T-helper 1 cell treated with Interleukin-12 subunit alpha and Interleukin-12 subunit beta and Interleukin-4 antibody, amounts not matched to agents 30 μg/mL and 1 μg/mL, for 36 hours (primary cell): Measurements from ENCODE around the gene TRPM4.
"Not testable (repeated sequence)": the region's sequence is repeated elsewhere in the genome, so short reads cannot be mapped to it uniquely, and the experiment has no call there.

Source experiments
- H3K27ac Mint-ChIP-seq: one replicate; pipeline ENCODE4 v1.8.0; 2021; ENCODE audit warnings: mild to moderate bottlenecking, mixed read lengths
- H3K27me3 Mint-ChIP-seq: one replicate; pipeline ENCODE4 v1.8.0; 2021; ENCODE audit warnings: low read depth, mixed read lengths
- H3K36me3 Mint-ChIP-seq: one replicate; pipeline ENCODE4 v1.8.0; 2021; ENCODE audit warnings: low read depth, mixed read lengths
- H3K4me1 Mint-ChIP-seq: one replicate; pipeline ENCODE4 v1.8.0; 2021; ENCODE audit warnings: low read depth, mixed read lengths
- H3K4me3 Mint-ChIP-seq: one replicate; pipeline ENCODE4 v1.8.0; 2021; ENCODE audit warnings: mild to moderate bottlenecking, moderate library complexity, mixed read lengths
- H3K9me3 Mint-ChIP-seq: one replicate; pipeline ENCODE4 v1.8.0; 2021; ENCODE audit warnings: mixed read lengths

The TRPM4 gene

DNA sequence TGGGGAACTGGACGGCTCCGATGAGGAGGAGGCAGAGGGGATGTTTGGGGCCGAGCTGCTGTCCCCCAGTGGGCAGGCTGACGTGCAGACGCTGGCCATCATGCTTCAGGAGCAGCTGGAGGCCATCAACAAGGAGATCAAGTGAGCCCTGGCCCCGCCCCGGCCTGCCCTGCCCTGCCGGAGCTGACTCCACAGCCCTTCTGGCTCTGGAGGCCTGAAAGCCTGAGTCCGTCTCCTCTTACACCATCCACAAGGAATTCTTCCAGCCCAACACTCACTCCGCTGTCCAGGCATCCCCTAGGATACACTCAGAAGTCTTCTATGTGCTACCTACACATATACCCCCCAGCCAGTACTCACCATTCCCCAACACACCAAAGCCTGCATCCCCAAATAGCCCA lies 20.8 kb upstream of the TRPM4 start:
- Mint-ChIP-seq H3K9me3 (no peaks in the 10 kb centered on the region), H3K4me1 (peaks cover 15% of the 10 kb centered on the region), H3K36me3 (peaks cover 1% of the 10 kb centered on the region), H3K27me3 (no peaks in the 10 kb centered on the region), H3K27ac (no peak overlapping the region), H3K4me3 (no peak overlapping the region)

DNA sequence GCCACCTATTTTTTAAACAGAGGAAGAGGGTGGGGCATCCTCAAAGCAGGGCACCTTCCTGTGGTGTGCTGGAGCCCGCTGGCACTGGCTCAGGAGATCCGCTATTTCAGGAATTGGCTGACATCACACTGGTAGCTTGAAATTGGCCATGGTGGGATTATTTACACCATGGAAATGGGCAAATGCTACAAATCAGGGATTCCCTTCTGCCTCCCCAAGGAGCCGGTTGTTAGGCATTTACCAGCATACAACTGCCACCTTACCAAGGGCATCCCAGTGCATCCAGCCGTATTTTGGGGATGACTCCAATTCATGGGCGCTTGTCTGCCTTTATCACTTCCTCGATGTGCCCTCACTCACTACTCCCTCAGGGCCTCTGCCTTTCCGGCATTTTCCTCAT lies 16.6 kb upstream of the TRPM4 start:
- peak overlapping the region; percentile 23 for H3K4me3 Mint-ChIP-seq
- no peaks in the 10 kb centered on the region for H3K9me3 Mint-ChIP-seq
- peaks cover 3% of the 10 kb centered on the region for H3K27me3 Mint-ChIP-seq
- peaks cover 16% of the 10 kb centered on the region for H3K4me1 Mint-ChIP-seq
- H3K36me3 Mint-ChIP-seq = no peaks in the 10 kb centered on the region
- no peak overlapping the region for H3K27ac Mint-ChIP-seq

DNA sequence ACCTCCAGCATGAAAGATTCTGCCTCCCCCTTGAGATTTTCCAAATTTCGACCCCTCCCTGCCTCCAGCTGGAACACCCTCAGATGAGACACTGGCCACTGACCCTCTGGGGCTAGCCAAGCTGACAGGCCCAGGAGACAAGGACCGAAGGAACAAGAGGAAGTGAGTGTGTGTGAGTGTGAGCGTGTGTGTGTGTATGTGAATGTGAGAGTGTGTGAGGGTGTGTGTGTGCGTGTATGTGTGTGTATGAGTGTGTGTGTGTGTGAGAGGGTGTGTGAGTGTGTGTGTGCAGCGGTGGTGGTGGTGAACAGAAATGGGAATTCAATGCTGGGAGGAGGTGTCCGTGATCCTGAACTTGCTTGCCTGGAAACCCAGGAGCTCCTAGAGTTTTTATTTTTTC lies 16.2 kb upstream of the TRPM4 start:
- Mint-ChIP-seq H3K4me3 (peak overlapping the region; percentile 23), H3K4me1 (peaks cover 18% of the 10 kb centered on the region), H3K36me3 (no peaks in the 10 kb centered on the region), H3K27me3 (peaks cover 5% of the 10 kb centered on the region), H3K27ac (no peak overlapping the region), H3K9me3 (no peaks in the 10 kb centered on the region)

DNA sequence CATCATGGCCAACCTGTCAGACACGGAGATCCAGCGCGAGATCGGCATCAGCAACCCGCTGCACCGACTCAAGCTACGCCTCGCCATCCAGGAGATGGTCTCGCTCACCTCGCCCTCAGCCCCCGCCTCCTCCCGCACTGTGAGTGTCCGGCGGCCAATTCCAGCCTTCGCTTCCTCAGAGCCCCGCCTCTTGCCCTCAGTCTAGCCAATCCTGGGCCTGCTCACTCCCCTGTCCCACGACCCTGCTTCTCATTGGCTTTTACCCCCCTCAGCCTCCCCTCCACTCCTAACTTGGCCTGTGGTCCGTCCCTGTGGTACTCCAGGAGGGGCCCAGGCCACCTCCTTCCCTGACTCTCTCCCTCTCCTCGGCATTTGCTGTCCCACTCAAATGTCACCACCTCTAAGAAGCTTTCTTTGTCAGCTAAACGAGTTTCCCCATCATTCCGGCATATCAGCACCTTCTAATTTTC lies 14.7 kb upstream of the TRPM4 start:
- H3K9me3 Mint-ChIP-seq = no peaks in the 10 kb centered on the region
- peak overlapping the region; percentile 82 for H3K4me3 Mint-ChIP-seq
- peak overlapping the region; percentile 42 for H3K27ac Mint-ChIP-seq
- peaks cover 20% of the 10 kb centered on the region for H3K27me3 Mint-ChIP-seq
- no peaks in the 10 kb centered on the region for H3K36me3 Mint-ChIP-seq
- peaks cover 19% of the 10 kb centered on the region for H3K4me1 Mint-ChIP-seq

DNA sequence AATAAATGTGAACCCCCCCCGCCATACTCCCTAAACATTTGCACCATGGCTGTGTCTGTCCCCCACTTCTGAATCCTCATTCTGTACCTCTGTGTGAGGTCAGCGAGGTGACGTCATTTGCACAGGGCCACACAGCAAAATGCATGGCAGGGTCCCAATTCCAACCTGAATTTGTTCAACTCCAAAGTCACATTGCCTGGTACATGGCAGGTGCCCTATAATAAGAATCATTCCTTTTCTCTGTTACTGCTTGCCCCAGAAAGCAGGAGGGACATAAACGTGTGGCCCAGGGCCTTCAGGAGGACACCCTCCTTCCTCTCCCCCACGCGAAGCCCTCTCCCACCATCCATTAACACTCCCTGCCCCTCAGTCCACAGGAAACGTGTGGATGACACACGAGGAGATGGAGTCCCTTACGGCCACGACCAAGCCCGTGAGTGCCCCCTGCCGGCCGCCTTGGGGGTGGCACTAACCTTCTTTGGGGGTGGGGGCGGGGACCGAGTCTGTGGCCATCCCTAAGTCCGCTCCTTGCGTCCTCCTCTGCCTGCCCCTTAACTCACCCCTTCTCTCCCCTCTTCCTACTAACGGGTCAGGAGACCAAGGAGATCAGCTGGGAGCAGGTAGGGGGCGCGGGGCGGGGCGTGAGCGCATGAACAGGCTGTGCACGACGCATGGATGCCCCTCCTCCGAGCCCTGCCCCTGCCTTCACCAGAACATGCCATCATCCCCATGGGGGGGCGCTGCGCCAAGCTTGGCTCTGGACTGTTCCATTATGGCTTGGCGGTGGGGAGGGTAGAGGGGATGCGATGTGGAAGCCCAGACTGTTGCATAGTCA lies 11.8 kb upstream of the TRPM4 start:
- H3K27me3 Mint-ChIP-seq = peaks cover 47% of the 10 kb centered on the region
- peak overlapping the region; percentile 63 for H3K4me3 Mint-ChIP-seq
- H3K9me3 Mint-ChIP-seq = no peaks in the 10 kb centered on the region
- no peaks in the 10 kb centered on the region for H3K36me3 Mint-ChIP-seq
- H3K27ac Mint-ChIP-seq = no peak overlapping the region
- H3K4me1 Mint-ChIP-seq = peaks cover 28% of the 10 kb centered on the region

DNA sequence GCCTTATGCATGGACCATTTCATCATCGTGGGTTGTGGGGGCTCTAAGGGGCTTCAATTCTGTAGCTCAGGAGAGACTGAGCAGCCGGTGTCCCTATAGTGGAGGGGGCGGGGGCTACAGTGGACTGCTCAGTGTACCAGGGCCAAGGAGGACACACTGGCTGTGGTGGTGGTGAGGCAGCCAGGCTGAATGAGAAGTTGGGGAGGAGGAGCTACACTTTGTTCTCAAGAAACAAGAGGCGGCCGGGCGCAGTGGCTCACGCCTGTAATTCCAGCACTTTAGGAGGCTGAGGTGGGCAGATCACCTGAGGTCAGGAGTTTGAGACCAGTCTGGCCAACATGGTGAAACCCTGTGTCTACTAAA lies 11.2 kb upstream of the TRPM4 start:
- H3K4me3 Mint-ChIP-seq, H3K9me3 Mint-ChIP-seq, H3K27ac Mint-ChIP-seq, H3K36me3 Mint-ChIP-seq: not testable (repeated sequence)
- Mint-ChIP-seq H3K27me3 (peaks cover 52% of the 10 kb centered on the region), H3K4me1 (peaks cover 26% of the 10 kb centered on the region)

DNA sequence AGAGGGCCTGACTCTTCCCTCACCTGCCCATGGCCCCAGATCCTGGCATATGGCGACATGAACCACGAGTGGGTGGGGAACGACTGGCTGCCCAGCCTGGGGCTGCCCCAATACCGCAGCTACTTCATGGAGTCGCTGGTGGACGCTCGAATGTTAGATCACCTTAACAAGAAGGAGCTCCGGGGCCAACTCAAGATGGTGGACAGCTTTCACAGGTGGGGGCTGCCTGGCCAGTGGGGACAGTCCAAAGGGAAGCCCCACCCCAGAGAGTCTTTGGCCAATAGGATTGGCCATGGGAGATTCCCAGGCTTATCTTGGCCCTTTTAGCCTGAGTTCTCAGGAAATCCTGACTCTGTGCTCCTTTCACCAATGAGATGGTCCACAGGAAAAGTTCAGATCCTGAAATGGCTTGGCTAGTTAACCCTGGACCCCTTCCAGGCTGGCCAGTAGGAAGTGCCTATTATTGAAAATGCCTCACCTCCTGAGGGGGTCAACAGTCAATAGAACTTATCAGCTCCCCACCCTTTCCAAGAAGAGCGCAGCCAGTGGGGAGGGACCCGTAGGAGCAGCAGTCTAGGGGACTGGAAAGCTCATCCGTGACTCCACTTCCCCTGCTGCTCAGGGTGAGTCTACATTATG lies 9.4 kb upstream of the TRPM4 start:
- peaks cover 23% of the 10 kb centered on the region for H3K4me1 Mint-ChIP-seq
- no peak overlapping the region for H3K27ac Mint-ChIP-seq
- peak overlapping the region; percentile 53 for H3K4me3 Mint-ChIP-seq
- no peaks in the 10 kb centered on the region for H3K9me3 Mint-ChIP-seq
- no peaks in the 10 kb centered on the region for H3K36me3 Mint-ChIP-seq
- peaks cover 67% of the 10 kb centered on the region for H3K27me3 Mint-ChIP-seq

DNA sequence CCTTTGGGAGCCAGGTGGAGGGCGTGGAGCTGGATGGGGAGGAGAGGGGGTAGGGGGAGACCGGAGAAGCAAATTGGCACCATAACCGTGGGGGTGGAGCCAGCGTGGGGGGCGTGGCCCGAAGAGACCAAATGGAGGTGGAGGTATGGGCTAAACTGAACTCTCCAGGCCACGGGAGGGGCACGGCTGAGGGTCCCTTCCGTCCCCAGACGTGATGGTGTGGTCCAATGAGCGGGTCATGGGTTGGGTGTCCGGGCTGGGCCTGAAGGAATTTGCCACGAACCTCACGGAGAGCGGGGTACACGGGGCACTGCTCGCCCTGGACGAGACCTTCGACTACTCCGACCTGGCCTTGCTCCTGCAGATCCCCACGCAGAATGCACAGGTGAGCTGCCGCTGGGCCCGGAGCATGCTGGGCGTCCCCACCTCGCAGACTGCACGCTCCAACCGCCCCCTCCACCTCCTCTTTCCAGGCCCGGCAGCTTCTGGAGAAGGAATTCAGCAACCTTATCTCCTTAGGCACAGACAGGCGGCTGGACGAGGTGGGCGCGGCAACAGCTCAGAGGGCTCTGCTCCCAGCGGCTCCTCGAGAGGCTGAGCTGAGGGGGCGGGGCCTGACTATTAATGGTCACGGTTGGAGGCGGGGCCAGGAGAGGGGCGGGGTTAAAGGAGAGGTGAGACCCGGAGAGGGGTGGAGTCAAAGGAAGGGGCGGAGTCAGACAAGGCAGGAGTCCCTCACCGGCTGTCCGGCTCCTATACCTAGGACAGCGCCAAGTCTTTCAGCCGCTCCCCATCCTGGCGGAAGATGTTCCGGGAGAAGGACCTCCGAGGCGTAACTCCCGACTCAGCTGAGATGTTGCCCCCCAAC lies 8.6 kb upstream of the TRPM4 start:
- Mint-ChIP-seq H3K4me1 (peaks cover 26% of the 10 kb centered on the region), H3K4me3 (peak overlapping the region; percentile 83), H3K9me3 (no peaks in the 10 kb centered on the region), H3K27me3 (peaks cover 75% of the 10 kb centered on the region), H3K36me3 (no peaks in the 10 kb centered on the region), H3K27ac (no peak overlapping the region)

DNA sequence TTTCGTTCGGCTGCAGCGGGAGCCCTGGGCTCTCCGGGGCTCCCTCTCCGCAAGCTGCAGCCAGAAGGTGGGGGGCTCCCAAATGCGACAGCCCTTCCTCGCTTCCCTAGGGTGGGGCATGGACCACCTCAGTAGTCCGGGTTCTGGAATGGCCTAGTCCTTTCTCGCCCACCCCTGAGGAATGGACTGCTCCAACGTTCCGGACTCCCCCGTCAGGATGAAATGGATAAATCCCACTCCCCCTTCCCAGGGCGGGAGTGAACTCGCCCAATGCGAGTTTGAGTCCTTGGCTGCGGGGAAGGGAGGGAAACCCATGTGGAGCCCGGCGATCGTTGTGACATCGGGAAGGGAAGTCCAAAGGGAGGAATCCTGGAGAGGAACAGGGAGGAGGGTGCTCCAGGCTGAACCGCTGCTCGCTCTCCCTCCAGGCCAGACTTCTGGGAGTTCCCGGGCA lies 7.9 kb upstream of the TRPM4 start:
- Mint-ChIP-seq H3K27me3 (peaks cover 80% of the 10 kb centered on the region), H3K36me3 (no peaks in the 10 kb centered on the region), H3K9me3 (no peaks in the 10 kb centered on the region), H3K27ac (no peak overlapping the region), H3K4me3 (peak overlapping the region; percentile 83), H3K4me1 (peaks cover 26% of the 10 kb centered on the region)

DNA sequence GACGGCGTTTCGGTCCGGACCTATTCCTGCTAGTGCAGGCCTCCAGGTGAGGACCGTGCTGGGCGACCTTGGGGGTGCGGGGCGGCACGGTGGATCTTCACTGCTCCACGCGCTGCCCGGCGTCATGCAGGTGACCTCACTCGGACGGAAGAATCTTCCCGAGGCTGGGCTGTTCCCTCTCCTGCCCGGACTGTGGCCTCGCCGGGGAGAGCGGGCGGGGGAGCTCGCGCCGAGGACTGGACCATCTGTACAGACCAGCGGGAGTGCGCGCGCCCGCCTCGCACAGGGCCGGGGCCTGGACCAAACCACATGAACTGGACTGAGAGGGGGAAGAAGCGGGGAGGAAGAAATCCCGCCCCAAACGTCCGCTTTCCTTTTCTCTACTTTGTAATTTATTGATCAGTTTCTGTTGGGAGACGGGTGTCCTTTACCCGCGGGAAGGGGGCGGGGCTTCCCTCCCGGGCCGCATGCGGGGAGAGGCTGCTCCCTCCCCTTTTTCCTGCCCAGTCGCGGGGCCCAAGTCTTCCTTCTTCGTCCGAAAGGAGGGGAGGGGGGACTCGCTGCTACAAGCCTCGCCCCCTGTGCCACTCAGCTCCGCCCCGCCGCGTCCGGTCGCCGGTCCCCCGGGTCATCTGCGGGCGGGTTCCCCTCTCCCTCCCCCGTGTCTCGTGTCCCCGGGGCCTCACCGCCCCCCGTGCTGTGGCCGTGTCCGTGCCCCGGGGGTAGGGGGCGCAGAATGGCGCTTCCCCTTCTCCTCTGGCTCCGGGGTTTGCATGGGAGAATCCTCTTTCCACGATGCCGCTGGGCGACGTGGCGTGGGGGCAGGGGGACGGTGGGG lies 7.3 kb upstream of the TRPM4 start:
- Mint-ChIP-seq H3K4me3 (peak overlapping the region; percentile 83), H3K36me3 (no peaks in the 10 kb centered on the region), H3K9me3 (no peaks in the 10 kb centered on the region), H3K27me3 (peaks cover 85% of the 10 kb centered on the region), H3K4me1 (peaks cover 25% of the 10 kb centered on the region), H3K27ac (no peak overlapping the region)

DNA sequence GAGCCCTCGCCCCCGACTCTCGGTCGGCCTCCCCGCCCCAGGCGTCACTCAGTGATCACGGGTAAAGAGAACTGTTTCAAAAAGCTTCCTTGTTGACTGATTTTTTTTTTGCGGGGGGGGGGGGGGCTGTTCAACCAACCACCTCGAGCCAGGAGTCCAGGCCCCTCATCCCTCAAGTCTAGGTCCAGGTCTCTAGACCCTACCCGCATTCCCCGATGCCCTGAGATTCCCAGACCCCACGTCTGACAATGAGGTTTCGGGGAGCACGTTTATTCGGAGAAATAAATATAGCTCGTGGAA lies 6.7 kb upstream of the TRPM4 start:
- Mint-ChIP-seq H3K4me3 (peak overlapping the region; percentile 61), H3K9me3 (no peaks in the 10 kb centered on the region), H3K27ac (no peak overlapping the region), H3K36me3 (no peaks in the 10 kb centered on the region), H3K27me3 (peaks cover 90% of the 10 kb centered on the region), H3K4me1 (peaks cover 20% of the 10 kb centered on the region)

DNA sequence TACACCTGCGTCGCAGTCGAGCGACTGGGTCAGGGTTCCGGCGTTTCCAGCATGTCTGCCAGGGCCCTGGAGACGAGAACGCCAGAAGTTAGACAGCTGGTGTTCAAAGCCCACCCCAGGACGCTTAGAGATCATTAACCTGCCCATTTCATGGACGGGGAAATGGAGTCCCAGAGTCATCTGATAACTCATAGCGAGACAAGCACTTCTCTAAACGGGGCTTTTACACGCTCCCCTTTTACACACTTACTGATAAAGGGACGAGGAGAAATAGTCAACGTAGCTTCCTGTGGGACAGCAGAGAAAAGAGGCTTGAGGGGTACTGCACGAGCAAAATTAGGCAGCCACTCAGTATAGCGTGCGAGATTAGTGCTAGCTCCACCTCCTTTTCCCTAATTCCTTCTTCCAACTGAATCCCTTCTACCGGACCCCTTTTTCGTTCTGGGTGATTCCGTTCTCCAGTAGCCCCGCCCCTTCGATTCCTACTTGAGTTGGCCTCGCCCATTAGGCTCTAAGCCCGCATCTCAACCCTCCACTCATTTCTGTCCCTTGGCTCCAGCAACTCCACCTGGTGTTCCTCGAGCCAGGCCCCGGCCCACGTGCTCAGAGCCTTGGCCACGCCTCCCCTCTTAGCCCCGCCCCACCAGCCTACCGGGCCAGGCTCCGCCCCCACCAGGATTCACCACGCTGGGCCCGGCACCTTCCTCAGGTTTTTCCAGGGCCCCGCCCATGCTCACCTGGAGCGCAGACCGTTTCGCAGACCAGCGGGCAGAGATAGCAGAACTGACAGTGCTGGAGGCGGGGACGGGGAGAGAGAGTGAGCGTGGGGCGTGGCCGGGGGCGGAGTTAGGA lies 6.1 kb upstream of the TRPM4 start:
- H3K36me3 Mint-ChIP-seq = no peaks in the 10 kb centered on the region
- H3K4me1 Mint-ChIP-seq = peaks cover 20% of the 10 kb centered on the region
- H3K27me3 Mint-ChIP-seq = peaks cover 91% of the 10 kb centered on the region
- H3K27ac Mint-ChIP-seq = no peak overlapping the region
- peak overlapping the region; percentile 61 for H3K4me3 Mint-ChIP-seq
- H3K9me3 Mint-ChIP-seq = no peaks in the 10 kb centered on the region

DNA sequence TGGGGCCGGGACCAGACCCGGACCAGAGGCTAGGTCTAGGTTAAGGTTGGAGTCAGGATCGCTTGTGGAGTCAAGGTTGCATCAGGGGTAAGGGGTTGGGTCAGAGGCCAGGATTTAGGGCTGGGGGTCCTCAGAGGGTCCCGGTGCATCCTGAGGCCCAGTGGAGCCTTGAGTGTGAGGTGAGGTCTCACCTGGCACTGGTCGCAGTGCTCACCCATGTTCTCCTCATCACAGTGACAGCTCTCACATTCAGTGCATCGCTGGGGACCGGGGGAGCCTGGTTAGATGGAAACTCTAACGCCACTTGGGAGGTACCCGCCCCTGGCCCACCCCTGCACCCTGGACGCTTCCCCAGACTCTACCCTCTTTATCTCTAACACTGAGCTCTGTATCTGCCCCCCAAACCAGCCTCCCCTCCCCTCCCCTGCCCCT lies 5.5 kb upstream of the TRPM4 start:
- no peaks in the 10 kb centered on the region for H3K36me3 Mint-ChIP-seq
- H3K4me3 Mint-ChIP-seq = no peak overlapping the region
- no peak overlapping the region for H3K27ac Mint-ChIP-seq
- H3K27me3 Mint-ChIP-seq = peaks cover 86% of the 10 kb centered on the region
- no peaks in the 10 kb centered on the region for H3K9me3 Mint-ChIP-seq
- H3K4me1 Mint-ChIP-seq = peaks cover 20% of the 10 kb centered on the region
